Esophagus muscularis mucosa (tissue), 4 donors: Measurements from ENCODE around the gene RAPGEF2.
A peak's percentile ranks its signal among the peaks of the same experiment; 100 is the strongest.

Source experiments
- CTCF ChIP-seq, 3 experiments: fragments of 200-600 bp in 2 of 3; fragments of 450-650 bp in 1 of 3; sonication (generic) in 2 of 3; IDR thresholded peaks; one replicate each; pipeline ENCODE4 v1.5.1; 2017 to 2019; ENCODE audit warnings: antibody characterized with exemption in 3 of 3, mild to moderate bottlenecking in 2 of 3, moderate library complexity in 1 of 3
- EP300 ChIP-seq: sonication (generic); formaldehyde crosslinking; IDR thresholded peaks from one replicate; pipeline ENCODE4 v1.6.1; 2017; ENCODE audit warnings: antibody characterized with exemption
- POLR2AphosphoS5 ChIP-seq, 2 donors: sonication (generic); formaldehyde crosslinking; IDR thresholded peaks; one replicate each; pipeline ENCODE4 v1.6.1; 2017; ENCODE audit warnings: antibody characterized with exemption in 2 of 2

DNA sequence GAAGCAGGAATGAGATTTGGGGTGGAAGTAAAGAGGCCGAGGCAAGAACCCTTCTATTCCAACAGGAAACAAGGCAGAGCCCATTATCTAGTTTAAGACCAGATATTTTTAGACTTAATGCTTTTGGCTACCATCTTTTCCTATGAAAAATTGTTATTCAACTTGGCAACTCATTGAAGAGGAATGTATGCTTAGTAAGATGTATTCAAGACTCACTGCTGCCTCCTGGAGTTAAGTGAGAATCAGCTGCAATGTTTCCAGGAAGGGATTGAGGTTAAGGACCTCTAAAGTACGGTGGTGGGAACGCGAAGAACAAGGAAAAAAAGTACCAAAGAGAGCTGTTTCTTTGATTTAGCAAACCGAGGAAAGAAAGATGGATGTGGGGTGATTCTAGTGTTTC lies 89.1 kb downstream of the RAPGEF2 start:
- TF ChIP-seq CTCF (IDR thresholded peaks at IDR 0.05) (peak; percentile 16 to 40 (median 24)), EP300 (no peak), POLR2AphosphoS5 (IDR thresholded peaks at IDR 0.05) (peak in 1 of 2 donors; percentile 36)
